NCI-H1048 (cell line): ENCODE measurements around the gene TIMP2.
"Not testable (repeated sequence)": the region's sequence is repeated elsewhere in the genome, so short reads cannot be mapped to it uniquely, and the experiment has no call there.

Experiments
- DNase-seq: peaks from one replicate; lab custom pipeline; 2025; lab: John Stamatoyannopoulos, UW

Gene TIMP2

GRCh38 chr17:78956254-78956653 lies 31.1 kb upstream of the TIMP2 start:
- no peak for DNase-seq

DNA sequence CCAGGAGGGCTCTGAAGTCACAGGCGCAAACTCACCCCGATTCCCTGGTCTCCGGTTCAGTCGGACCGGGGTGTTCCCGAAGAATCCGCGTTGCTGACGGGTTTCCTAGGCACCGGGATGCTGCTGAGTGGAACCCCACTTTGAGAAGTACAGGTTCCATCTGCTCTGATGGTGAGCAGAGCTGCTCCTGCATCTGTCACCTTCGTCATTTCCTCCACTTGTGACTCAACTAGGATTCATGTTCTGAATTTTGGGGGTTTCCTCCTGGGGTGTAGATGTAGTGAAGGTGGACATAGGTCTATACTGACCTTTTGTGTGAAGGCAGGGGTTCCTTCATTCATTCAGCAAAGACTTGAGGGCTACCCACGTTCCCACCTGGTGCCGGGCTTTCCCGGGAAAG lies 29.5 kb upstream of the TIMP2 start:
- DNase-seq: no peak

- DNase-seq: no peak
These were observed 28.5 kb upstream of the TIMP2 start for GRCh38 chr17:78953356-78954350.

DNA sequence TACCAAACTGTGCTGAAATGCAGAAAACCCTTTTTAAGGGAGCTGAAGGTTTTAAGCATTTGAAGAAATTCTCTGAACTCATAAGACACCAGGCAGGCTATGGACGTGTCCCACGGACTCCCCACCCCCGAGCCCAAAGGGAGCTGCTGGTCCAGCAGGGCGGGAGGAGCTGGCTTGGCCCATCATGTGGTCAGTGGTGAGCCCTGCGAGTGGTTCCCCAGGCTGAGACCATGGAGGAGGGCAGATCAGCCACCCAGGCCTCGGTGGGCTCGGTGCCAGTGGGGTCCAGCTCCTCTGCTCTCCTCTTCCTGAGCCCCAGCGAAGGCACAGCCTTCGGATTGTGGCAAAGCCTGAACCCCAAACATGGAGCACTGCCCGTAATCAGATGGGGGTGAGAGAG lies 27.5 kb upstream of the TIMP2 start:
- DNase-seq: no peak

DNA sequence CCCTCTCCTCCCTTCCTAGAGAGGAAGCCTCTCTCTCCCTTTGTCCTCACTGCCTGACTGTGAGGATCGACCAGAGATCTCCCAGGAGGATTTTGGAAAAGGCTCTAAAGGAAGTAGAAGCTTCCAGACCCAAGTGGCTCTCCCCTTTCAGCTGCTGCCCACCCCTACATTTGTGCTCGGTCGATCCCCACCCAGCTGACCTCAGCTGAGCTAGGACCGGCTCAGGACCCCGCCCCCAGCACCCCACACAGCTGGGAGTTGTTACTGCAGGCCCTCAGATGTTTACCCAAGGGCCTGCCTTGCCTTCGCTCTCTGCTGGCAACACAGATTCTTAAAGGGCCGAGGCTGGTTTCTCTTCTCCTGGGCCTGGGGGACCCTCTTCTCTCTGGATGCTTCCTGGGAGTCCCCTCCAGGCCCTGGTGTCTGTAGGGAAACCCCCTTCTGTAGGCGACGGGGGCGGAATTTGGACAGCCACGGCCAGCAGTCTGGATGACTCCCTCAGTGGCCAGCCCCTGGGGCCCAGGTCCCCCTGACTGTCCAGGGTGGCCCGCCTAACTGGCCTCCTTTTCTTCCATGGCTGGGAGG lies 26.9 kb upstream of the TIMP2 start:
- DNase-seq: no peak

DNA sequence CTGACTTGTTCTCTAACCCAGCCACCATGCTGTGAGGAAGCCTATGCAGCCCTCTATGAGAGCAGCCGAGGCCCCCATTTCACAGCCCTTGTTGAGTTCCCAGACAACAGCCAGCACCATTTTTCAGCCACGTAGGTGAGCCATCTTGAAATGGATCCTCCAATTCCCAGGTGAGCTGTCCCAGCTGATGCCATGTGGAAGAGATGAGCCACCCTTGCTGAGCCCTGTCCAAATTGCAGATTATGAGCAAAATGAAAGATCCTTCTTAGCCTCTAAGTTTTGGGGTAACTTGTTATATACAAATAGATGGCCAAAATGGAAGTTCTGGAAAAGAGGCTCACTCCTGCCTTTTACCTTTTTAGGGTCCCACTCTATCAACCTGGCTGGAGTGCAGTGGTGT lies 25.7 kb upstream of the TIMP2 start:
- no peak for DNase-seq

DNA sequence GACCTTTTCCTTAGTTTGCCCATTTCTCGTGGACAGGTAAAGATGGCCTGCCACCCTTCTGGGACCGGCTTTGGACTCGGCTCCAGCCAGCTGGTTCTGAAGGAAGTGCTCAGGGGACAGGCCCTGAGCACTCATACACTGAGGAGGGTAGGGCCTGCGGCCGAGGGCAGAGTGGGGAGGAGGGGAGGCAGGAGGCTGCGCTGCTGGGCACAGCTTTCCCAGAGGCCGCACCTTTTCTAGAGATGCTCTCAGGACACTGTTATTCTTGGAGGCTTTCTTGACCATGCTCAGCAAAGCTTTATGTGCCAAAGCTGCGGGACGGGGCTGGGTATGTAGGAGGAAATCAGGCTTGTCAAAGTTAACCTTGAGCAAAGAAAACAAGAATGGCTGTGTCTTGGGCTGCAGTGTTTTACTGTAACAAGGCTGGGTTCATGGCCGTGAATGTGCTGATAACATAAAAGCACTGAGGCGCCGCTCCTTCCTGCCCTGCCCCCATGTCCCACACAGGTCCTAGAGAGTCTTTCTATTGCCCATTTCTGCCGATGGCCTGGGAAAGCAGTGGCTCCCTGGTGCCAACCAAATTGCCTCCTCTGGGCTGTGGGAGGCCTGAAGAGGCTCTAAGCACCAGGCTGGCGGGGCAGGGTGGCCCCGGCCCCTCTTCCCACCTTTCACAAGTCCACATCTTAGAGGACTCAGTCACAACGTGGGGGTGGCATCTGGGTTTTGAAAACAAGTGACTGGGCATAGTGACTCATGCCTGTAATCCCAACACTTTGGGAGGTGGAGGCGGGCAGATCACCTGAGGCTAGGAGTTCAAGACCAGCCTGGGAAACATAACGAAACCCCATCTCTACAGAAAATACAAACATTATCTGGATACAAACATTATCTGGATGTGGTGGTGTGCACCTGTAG lies 22.3 kb upstream of the TIMP2 start:
- no peak for DNase-seq

DNA sequence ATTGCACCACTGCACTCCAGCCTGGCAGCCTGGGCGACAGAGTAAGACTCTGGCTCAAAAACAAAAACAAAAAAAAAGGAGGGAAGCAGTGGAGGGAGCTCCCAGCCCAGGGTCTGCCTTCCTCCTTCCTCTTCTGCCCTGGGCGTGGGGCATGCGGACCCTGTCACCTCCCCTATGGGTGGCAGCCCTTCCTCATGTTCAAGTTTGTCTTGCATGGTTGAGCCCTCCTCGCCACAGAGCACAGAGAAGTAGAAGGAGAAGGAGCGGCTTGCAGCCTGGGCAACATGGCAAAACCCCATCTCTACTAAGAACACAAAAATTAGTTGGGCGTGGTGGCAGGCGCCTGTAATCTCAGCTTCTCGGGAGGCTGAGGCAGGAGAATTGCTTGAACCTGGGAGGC lies 21.4 kb upstream of the TIMP2 start:
- no peak for DNase-seq

- DNase-seq: no peak
These were observed 20.9 kb upstream of the TIMP2 start for GRCh38 chr17:78946131-78946530.

DNA sequence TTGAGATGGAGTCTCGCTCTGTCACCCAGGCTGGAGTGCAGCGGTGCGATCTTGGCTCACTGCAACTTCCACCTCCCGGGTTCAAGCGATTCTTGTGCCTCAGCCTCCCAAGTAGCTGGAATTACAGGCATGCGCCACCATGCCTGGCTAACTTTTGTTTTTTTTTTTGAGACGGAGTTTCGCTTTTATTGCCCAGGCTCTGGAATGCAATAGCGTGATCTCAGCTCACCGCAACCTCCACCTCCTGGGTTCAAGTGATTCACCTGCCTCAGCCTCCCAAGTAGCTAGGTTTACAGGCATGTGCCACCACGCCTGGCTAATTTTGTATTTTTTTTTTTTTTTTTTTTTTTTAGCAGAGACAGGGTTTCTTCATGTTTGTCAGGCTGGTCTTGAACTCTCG lies 20.3 kb upstream of the TIMP2 start:
- not testable (repeated sequence) for DNase-seq

GRCh38 chr17:78944956-78945355 lies 19.8 kb upstream of the TIMP2 start:
- DNase-seq: no peak

GRCh38 chr17:78944026-78944425 lies 18.8 kb upstream of the TIMP2 start:
- DNase-seq: no peak

GRCh38 chr17:78940708-78941107 lies 15.5 kb upstream of the TIMP2 start:
- no peak for DNase-seq

GRCh38 chr17:78940258-78940657 lies 15.1 kb upstream of the TIMP2 start:
- DNase-seq: no peak

DNA sequence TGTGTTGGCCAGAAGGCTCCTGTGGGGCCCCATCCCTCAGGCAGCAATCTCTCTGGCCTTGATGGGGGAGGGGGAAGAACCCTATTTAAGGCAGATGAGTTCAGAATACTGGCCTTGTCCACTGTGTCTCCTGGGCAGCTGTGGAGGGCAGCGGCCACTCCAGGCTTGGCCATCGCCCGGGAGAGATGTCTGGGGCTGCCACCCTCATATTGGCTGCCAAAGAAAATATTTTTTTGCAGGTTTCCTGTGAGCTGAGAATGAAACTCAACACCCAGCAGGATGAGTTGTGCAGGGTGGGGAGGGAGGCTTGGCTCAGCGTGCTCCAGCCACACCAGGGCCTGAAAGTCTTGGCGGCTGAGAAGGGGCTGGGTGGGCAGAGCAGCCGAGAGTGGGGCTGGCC lies 14.4 kb upstream of the TIMP2 start:
- DNase-seq: no peak

DNA sequence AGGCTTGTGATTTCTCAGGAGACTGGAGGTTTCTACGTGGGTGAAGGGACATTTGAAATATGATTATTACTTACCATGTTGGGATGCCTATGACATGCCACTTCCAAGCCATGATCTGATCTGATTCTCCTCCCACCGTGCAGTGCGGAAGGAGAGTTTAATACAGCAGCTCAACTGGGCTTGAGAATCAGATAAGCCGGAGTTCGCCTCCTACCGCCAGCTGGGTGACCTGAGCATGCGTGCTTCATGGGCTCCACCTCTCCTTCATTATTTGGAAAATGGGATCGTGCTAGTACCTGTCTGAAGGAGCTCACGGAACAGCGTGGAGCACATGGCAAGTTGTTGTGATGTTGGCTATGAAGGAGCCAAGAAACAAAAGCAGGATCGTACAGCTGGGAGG lies 12.4 kb upstream of the TIMP2 start:
- no peak for DNase-seq

DNA sequence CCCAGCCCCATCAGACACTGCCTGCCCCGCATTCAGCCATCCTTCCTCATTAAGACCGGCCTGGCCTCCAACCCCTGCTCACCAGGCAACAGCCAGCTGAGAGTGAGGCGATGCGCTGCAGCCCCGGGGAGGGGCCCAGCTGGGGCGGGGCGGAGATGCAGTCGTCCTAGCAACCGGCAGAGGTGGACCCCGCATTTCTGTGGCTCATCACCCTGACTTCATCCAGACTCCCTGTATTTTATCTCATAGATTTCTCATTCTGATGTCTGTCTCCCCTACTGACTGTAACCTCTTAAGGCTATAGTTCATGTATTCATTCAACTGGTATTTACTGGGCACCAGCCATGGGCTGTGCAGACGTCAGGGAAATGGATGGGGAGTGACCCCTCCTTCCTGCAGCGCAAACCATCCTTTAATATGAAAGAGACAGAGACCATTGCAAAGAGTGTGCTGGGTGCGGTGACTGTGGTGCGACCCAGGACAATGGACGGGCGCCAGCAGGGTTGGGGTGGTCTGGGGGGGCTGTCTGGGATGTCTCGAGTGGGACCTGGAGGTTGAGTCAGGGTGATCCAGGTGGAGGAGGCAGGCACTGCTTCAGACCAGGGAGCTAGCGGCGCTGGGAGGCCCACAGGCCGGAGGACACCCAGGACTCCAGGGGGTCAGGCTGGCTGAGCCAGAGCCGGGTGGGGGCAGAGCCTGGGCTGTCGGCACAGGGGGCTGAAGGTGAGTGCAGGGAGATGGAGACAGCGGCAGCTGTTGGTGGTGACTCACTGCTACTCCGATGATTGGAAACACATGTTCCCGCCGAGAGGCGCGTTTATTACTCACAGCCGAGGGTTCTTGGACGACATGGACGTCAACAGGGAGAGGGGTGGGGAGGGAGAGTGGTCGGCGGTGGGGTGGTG lies 10.5 kb upstream of the TIMP2 start:
- no peak for DNase-seq

DNA sequence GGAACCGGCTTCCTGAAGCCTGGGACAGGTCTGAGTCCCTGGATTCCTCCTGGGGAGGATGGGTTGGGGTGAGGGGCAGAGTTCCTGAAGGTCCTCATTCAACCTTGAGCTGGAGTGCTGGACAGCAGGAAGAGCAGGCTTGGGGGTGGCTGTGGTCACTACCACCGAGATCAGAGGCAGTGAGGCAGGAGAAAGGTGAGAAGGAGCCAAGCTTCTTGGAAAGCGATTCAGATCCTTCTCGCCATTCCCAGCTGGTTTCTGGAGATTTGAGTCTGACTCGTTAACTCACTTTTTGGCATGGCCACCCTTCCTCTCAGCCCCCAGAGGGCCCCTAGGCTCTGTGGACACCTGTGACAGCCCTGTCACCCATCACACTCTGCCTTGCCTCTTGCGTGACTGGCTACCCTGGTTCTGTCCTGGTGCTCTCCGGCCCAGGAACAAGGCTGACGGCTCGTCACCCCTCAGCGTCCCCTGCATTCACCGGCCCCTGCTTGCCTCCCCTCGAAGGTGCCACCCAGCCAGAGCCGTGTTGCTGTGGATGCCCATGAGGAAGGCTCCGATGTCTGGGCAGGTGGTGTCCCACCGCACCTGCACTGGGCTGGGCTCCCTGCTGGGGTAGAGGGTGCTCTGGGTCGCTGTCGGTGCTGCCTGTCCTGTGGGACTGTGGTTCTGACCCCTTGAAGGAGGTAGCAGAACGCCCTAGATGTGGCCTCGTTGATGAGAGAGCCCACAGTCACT lies 9.7 kb upstream of the TIMP2 start:
- no peak for DNase-seq

DNA sequence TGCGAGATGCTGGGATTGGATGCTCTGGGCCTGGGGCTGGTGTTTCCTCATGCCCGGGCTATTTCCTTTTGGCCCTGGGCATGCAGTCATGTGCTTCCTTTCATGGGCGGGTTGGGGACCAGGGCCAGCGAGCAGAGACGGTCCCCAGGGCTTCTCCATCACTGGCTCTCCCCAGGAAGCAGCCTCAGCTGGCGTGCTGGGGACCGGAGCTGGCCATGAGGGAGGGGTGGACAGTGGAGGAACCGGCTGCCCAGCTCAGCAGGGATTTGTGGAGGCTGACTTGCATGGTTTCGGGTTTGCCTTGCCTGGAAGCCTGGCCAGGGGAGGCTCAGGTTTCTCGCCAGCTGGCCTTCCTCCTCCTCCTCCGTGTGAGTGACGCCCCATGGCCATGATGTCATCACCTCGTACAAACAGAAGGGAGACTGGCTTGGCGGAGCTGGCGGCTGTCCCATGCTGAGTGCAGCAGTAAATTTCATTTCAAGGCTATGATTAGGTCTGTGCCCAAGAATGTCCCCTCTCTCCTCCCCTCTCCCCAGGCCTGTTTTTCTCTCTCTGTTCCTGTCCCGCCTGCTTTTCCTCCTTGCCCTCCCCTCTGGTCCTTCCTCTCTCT lies 8.9 kb upstream of the TIMP2 start:
- no peak for DNase-seq
